ENCODE data around the gene SYCP2L.

GRCh38 chr6:10875026-10875425, 11.8 kb upstream of the SYCP2L start:
- TF ChIP-seq POLR2A (IDR thresholded peaks at IDR 0.05) (no peak), CTCF (IDR thresholded peaks at IDR 0.05) (no peak)

All from testis (tissue), 2 donors.